Stimulated activated CD8-positive, alpha-beta memory T cell treated with anti-CD3 and anti-CD28 coated beads, Interleukin-15, amount 100 ng/mL, for 4 hours (primary cell): ENCODE measurements around the gene FOXJ3.

ENCODE experiments used
- DNase-seq, 2 donors: peaks; one replicate each; pipeline ENCODE4 v3.0.0-alpha.2; 2020; ENCODE audit warnings: low read depth in 2 of 2

FOXJ3 gene

GRCh38 chr1:42334240-42335049 is 590 bp downstream of the FOXJ3 start:
- peak; percentile 7 to 8 for DNase-seq

- no peak for DNase-seq
Measured at GRCh38 chr1:42333662-42334239, 1.3 kb downstream of the FOXJ3 start.

- DNase-seq: no peak
Measured at GRCh38 chr1:42332877-42333276, 2.2 kb downstream of the FOXJ3 start.

DNA sequence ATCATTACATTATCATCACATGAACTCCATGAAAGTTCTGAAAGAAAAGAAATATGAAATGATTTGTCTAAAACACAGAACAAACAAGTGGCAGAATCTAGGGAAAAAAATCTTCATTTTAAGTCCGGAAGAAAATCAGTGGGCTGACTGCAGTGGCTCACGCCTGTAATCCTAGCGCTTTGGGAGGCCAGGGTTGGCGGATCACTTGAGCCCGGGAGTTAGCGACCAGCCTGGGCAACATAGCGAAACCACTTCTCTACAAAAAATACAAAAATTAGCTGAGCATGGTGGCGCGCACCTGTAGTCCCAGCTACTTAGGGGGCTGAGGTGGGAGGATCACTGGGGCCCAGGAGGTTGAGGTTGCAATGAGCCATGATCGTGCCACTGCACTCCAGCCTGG is 4.8 kb downstream of the FOXJ3 start:
- DNase-seq: no peak

DNA sequence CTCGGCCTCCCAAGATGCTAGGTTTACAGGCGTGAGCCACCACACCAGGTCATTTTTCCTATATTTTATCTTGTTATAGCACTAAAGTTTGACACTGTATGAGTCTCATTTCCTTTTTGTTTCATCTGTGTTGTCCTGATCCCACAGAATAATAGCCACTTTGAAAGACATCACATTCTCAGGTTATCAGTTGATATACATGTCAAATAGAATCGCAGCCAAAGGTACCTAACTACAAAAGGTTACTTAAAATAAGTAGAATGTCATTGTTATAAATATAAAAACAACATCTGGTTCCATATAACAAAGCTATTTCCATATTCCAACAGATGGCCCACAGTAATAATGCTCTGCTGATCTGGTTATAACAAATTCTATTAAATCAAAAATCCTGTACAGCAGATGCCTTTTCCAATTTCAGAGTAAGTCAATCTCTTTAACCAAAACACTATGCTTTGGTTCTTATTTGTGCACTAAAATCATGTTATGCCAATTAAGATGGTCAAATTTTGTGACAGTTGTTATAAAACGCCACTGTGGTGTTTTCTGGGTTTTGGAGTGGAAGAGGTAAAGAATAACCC is 6.0 kb downstream of the FOXJ3 start:
- no peak for DNase-seq

GRCh38 chr1:42328047-42328625 is 6.9 kb downstream of the FOXJ3 start:
- no peak for DNase-seq

GRCh38 chr1:42325014-42325402 is 10.0 kb downstream of the FOXJ3 start:
- no peak for DNase-seq

DNA sequence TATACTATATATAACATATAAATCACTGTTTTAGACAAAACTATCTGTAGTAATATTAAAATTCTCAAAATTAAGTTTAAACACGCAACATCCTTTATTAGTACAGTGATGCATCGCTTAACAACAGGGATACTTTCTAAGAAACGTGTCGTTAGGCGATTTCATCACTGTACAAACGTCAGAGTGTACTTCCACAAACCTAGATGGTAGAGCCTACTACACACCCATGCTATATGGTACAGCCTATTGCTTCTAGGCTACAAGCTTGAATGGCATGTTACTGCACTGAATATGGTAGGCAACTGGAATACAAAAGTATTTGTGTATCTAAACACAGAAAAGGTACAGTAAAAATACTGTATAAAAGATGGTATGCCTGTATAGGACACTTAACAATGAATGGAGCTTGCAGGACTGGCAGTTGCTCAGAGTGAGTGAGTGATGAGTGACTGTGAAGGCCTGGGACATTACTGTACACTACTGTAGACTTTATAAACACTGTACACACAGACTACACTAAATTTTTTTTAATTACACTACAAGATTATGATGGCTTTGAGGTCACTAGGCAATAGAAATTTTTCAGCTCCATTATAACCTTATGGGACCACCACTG is 10.5 kb downstream of the FOXJ3 start:
- no peak for DNase-seq

DNA sequence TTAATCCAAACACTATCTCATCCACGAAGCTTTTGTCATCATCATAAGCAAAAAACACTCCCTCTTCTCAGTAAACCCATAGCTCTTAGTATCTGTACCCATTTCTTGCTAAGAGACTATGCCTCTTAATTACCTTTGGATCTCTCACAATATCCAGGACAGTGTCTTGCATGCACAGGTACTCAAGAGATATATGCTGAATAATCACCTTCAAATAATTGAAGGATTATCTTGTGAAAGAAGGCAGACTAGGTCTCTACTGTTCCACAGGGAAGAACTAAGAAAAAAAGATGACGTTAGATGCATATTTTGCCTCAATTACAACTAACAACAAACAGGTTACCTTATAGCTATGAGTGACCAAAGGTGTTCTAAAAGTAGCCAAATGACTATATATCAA is 11.5 kb downstream of the FOXJ3 start:
- DNase-seq: no peak

GRCh38 chr1:42322577-42322976 is 12.5 kb downstream of the FOXJ3 start:
- no peak for DNase-seq

- no peak for DNase-seq
Measured at GRCh38 chr1:42321731-42322130, 13.3 kb downstream of the FOXJ3 start.

DNA sequence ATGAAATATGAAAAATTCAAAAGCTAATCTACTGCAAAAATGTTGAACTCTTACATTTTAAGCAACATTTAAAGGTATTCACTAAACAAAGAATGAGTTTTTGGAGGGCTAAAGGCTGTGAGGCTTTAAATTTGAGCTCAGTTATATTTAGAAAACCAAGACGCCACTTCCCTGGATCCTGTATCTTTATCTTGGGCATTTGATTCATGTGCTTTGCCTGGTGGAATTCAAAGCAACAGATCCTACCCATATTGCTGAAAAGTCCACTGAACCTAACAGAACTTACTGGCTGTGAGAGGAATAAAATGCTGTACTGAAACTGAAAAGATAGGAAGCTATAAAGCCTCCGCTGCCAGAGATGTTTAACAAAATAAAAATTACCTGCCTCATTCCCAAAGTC is 14.3 kb downstream of the FOXJ3 start:
- no peak for DNase-seq

GRCh38 chr1:42319871-42320484 is 15.1 kb downstream of the FOXJ3 start:
- DNase-seq: no peak

GRCh38 chr1:42319128-42319851 is 15.7 kb downstream of the FOXJ3 start:
- DNase-seq: no peak

GRCh38 chr1:42318601-42319000 is 16.4 kb downstream of the FOXJ3 start:
- DNase-seq: no peak

DNA sequence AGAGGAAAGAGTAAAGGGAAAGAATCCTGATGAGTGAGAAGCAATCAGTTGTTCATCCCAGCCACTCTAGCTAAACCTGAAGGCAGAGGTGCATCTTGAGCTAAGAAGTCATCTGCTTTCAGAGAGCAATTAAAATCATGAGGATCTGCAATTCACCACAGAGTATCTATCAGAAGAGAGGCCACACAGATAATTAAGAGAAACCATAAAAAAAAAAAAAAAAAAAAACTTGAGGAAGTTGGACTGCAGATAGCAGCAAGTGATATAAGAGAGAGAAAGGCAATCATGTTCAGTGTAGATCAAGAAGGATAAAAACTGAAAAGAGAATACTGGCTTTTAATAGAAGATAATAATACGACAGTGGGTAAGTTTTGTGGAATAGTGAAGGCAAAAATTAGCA is 17.7 kb downstream of the FOXJ3 start:
- DNase-seq: no peak

DNA sequence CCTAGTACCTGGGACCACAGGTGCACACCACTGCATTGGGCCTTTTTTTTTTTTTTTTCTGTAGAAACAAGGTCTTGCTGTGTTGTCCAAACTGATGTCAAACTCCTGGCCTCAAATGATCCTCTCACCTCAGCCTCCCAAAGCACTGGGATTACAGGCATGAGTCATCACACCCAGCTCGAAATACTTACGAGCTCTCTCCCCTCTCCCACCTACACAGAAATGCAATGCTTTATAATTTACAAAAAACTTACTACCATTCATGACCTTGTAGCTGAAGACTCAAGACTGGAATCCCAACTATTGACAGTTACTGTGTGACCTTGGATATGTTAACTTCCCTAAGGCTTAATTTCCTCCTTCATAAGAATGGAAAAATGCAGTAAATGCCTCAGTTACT is 18.7 kb downstream of the FOXJ3 start:
- DNase-seq: no peak

- DNase-seq: no peak
Measured at GRCh38 chr1:42315500-42315899, 19.5 kb downstream of the FOXJ3 start.

DNA sequence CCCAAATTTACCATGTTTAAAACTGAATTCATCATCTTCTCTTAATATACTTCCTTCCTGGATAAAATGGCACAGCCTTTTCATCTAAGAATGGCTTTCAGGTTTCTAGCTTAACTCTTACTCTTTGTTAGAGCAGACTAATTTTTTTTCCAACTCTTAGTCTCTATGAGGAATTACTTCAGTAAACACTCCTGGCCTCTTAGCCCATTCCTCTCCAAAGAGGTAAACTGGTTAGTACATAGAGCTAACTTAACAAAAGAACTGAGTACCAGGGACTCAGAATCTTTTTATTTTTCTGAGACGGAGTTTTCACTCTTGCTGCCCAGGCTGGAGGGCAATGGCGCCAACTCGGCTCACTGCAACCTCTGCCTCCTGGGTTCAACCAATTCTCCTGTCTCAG is 21.1 kb downstream of the FOXJ3 start:
- DNase-seq: no peak

DNA sequence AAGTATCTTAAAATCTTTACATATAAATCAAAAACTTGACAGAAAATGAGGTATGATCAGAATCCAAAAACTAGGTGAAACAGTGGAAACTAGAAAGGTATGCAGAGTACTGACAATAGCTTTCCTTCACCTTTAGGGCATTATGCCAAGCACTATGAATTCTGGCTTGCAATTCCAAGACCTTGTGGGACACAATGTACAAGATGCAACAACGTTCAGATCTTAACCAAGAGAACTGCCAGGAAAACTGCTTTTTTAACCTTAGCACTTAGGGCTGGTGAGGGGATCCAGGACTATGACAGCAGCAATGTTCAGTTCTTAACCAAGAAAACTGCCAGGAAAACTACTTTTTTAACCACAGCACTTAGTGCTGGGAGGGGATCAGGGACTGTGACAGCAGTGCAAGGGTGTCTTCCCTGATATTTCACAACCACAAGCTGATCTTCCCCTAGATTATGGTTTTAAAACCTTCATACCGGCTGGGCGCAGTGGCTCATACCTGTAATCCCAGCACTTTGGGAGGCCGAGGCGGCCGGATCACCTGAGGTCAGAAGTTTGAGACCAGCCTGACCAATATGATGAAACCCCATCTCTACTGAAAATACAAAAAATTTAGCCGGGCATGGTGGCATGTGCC is 22.3 kb downstream of the FOXJ3 start:
- DNase-seq: no peak

DNA sequence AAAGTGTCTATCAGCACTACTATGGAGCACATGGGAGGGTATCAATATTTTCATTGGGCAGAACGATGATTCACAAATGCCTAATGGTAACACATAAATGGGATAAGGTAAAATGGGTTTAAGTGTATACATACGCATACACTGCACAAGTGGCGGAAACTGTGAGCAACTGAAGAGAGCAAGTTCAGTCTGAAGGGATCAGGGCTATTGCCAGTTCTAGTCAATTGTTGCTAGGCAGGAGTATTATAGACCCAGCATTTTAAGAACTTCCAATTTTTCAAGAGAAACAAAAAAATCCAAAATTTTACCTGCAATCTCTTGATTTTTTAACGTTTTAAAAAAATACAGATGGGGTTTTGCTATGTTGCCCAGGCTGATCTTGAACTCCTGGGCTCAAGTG is 23.1 kb downstream of the FOXJ3 start:
- DNase-seq: no peak
